Large intestine (tissue), 3 donors: ENCODE results near the gene SSBP4. TPM values are rescaled to one million over a fixed set of nuclear protein-coding genes. Genes with fewer than 3 reads are reported as not detected.

Experiments used
- DNase-seq, 2 donors: peaks; one replicate each; pipeline versions ENCODE4 v3.0.0 to v3.0.0-alpha.2; 2013
- H3K27ac ChIP-seq: one replicate; pipeline ENCODE4 v1.5.1; 2013; ENCODE audit warnings: low read length
- H3K27me3 ChIP-seq: 2 replicates; pipeline ENCODE4 v1.6.1; 2013; ENCODE audit warnings: low read length; ENCODE audit not compliant: control insufficient read depth, insufficient read depth
- H3K36me3 ChIP-seq: 2 replicates; pipeline ENCODE4 v1.6.1; 2013; ENCODE audit warnings: low read length; ENCODE audit not compliant: control insufficient read depth, insufficient read depth
- H3K4me1 ChIP-seq: one replicate; pipeline ENCODE4 v1.6.1; 2013; ENCODE audit warnings: low read length; ENCODE audit not compliant: control insufficient read depth, insufficient read depth
- H3K4me3 ChIP-seq: one replicate; pipeline ENCODE4 v1.5.1; 2013; ENCODE audit warnings: low read length
- H3K9me3 ChIP-seq: one replicate; pipeline ENCODE4 v1.6.1; 2013; ENCODE audit warnings: mild to moderate bottlenecking, low read depth, low read length, moderate library complexity; ENCODE audit not compliant: control insufficient read depth
- WGBS: methylation state at CpG from one replicate; pipeline ENCODE4 v1.1.5; 2013; ENCODE audit warnings: low lambda C conversion rate; ENCODE audit not compliant: insufficient coverage; 5-methylcytosine and 5-hydroxymethylcytosine counted together
- polyA plus RNA-seq: library from polyadenylated mRNA; unstranded; fragments of 120-200 nt; gene quantifications from one replicate; pipeline ENCODE4 v1.2.1, GENCODE V29; 2013

SSBP4 gene
- polyA plus RNA-seq, 1 donor = 105 TPM

- H3K36me3 ChIP-seq = peaks cover 19% of the 10 kb centered on the region
- H3K4me3 ChIP-seq = no peak overlapping the region
- peaks cover 2% of the 10 kb centered on the region for H3K9me3 ChIP-seq
- peaks cover 32% of the 10 kb centered on the region for H3K4me1 ChIP-seq
- no CpG with 5 or more reads among the region's 3 CpGs for WGBS
- no peak for DNase-seq
- no peaks in the 10 kb centered on the region for H3K27me3 ChIP-seq
- peak overlapping the region; percentile 96 for H3K27ac ChIP-seq
These were observed 33.9 kb upstream of the SSBP4 start for GRCh38 chr19:18385359-18385674.

- Histone ChIP-seq H3K36me3 (peaks cover 19% of the 10 kb centered on the region), H3K4me1 (peaks cover 29% of the 10 kb centered on the region), H3K4me3 (peak within 1 kb of the TSS; percentile 84), H3K9me3 (peaks cover 2% of the 10 kb centered on the region), H3K27me3 (no peaks in the 10 kb centered on the region), H3K27ac (peak within 1 kb of the TSS; percentile 96)
- no CpG with 5 or more reads among the region's 33 CpGs for WGBS
- DNase-seq = peak; percentile 93 to 96
These were observed 33.3 kb upstream of the SSBP4 start, which contains the start of gene GDF15 for GRCh38 chr19:18385675-18386542. GDF15 (plus strand) TSS chr19:18386158; CDS start chr19:18386190, 32 bp downstream.

GRCh38 chr19:18386543-18387271, 32.5 kb upstream of the SSBP4 start:
- Histone ChIP-seq H3K4me3 (peak overlapping the region; percentile 84), H3K9me3 (peaks cover 2% of the 10 kb centered on the region), H3K27me3 (no peaks in the 10 kb centered on the region), H3K27ac (peak overlapping the region; percentile 96), H3K36me3 (peaks cover 19% of the 10 kb centered on the region), H3K4me1 (peaks cover 30% of the 10 kb centered on the region)
- DNase-seq = peak in 1 of 2 donors; percentile 65
- 0% methylated on average over 1 of the region's 14 CpGs for WGBS

- peak; percentile 87 to 88 for DNase-seq
- H3K27ac ChIP-seq = peak overlapping the region; percentile 96
- no CpG with 5 or more reads among the region's 86 CpGs for WGBS
- no peaks in the 10 kb centered on the region for H3K27me3 ChIP-seq
- H3K36me3 ChIP-seq = peaks cover 19% of the 10 kb centered on the region
- peak overlapping the region; percentile 84 for H3K4me3 ChIP-seq
- H3K9me3 ChIP-seq = peaks cover 2% of the 10 kb centered on the region
- peaks cover 30% of the 10 kb centered on the region for H3K4me1 ChIP-seq
These were observed 30.9 kb upstream of the SSBP4 start for GRCh38 chr19:18388100-18388959.

GRCh38 chr19:18388960-18389725, 30.1 kb upstream of the SSBP4 start:
- DNase-seq = no peak
- Histone ChIP-seq H3K4me3 (peak overlapping the region; percentile 27), H3K4me1 (peaks cover 29% of the 10 kb centered on the region), H3K27ac (peak overlapping the region; percentile 13), H3K27me3 (no peaks in the 10 kb centered on the region), H3K9me3 (peaks cover 2% of the 10 kb centered on the region), H3K36me3 (peaks cover 19% of the 10 kb centered on the region)
- 100% methylated on average over 2 of the region's 13 CpGs for WGBS

- H3K27me3 ChIP-seq = no peaks in the 10 kb centered on the region
These were observed 29.5 kb upstream of the SSBP4 start for GRCh38 chr19:18389726-18390064.

GRCh38 chr19:18390065-18390907, 28.9 kb upstream of the SSBP4 start:
- Histone ChIP-seq H3K27ac (no peak overlapping the region), H3K27me3 (no peaks in the 10 kb centered on the region), H3K36me3 (peaks cover 19% of the 10 kb centered on the region), H3K4me3 (no peak overlapping the region), H3K9me3 (peaks cover 2% of the 10 kb centered on the region), H3K4me1 (peaks cover 18% of the 10 kb centered on the region)
- no CpG with 5 or more reads among the region's 6 CpGs for WGBS
- DNase-seq = no peak

More at GRCh38 chr19:18389726-18390064, 29.5 kb upstream of the SSBP4 start:
- Histone ChIP-seq H3K36me3 (peaks cover 19% of the 10 kb centered on the region), H3K27ac (no peak overlapping the region), H3K4me1 (peaks cover 24% of the 10 kb centered on the region), H3K9me3 (peaks cover 2% of the 10 kb centered on the region), H3K4me3 (no peak overlapping the region)
- DNase-seq = no peak

GRCh38 chr19:18391509-18392075, 27.6 kb upstream of the SSBP4 start:
- H3K36me3 ChIP-seq = peaks cover 19% of the 10 kb centered on the region
- WGBS = no CpG with 5 or more reads among the region's 9 CpGs
- no peaks in the 10 kb centered on the region for H3K27me3 ChIP-seq
- no peaks in the 10 kb centered on the region for H3K9me3 ChIP-seq
- DNase-seq = no peak
- H3K27ac ChIP-seq = no peak overlapping the region
- no peak overlapping the region for H3K4me3 ChIP-seq
- peaks cover 11% of the 10 kb centered on the region for H3K4me1 ChIP-seq

GRCh38 chr19:18392417-18392816, 26.8 kb upstream of the SSBP4 start:
- H3K4me1 ChIP-seq = peaks cover 15% of the 10 kb centered on the region
- no peak overlapping the region for H3K4me3 ChIP-seq
- H3K9me3 ChIP-seq = no peaks in the 10 kb centered on the region
- no peaks in the 10 kb centered on the region for H3K27me3 ChIP-seq
- H3K36me3 ChIP-seq = peaks cover 19% of the 10 kb centered on the region
- H3K27ac ChIP-seq = no peak overlapping the region
- DNase-seq = no peak
- no CpG with 5 or more reads among the region's 11 CpGs for WGBS
